ENCODE results near the gene PYROXD2.

Gene PYROXD2

GRCh38 chr10:98410135-98410743 is 4.7 kb downstream of the PYROXD2 start:
- no peak overlapping the region for H3K27ac ChIP-seq
- no peak for DNase-seq
- TF ChIP-seq CTCF (IDR thresholded peaks at IDR 0.05; ENCODE audit: low read depth, low read length): no peak
- H3K4me3 ChIP-seq (ENCODE audit: low read depth, low read length): no peak overlapping the region
- no peaks in the 10 kb centered on the region for H3K36me3 ChIP-seq
- H3K9me3 ChIP-seq (ENCODE audit: severe bottlenecking): no peaks in the 10 kb centered on the region
- no peaks in the 10 kb centered on the region for H3K27me3 ChIP-seq (ENCODE audit: insufficient read depth, low read depth, severe bottlenecking)

GRCh38 chr10:98408799-98409198 is 6.2 kb downstream of the PYROXD2 start:
- DNase-seq: no peak
- Histone ChIP-seq H3K36me3 (no peaks in the 10 kb centered on the region), H3K4me3 (ENCODE audit: low read depth, low read length) (no peak overlapping the region), H3K27ac (no peak overlapping the region), H3K27me3 (ENCODE audit: insufficient read depth, low read depth, severe bottlenecking) (no peaks in the 10 kb centered on the region), H3K9me3 (ENCODE audit: severe bottlenecking) (no peaks in the 10 kb centered on the region)
- TF ChIP-seq CTCF (IDR thresholded peaks at IDR 0.05; ENCODE audit: low read depth, low read length): no peak

- Histone ChIP-seq H3K27me3 (ENCODE audit: insufficient read depth, low read depth, severe bottlenecking) (no peaks in the 10 kb centered on the region), H3K36me3 (no peaks in the 10 kb centered on the region)
- TF ChIP-seq CTCF (IDR thresholded peaks at IDR 0.05; ENCODE audit: low read depth, low read length): no peak
Measured at GRCh38 chr10:98407744-98408241, 7.2 kb downstream of the PYROXD2 start.

GRCh38 chr10:98407017-98407743 is 7.8 kb downstream of the PYROXD2 start:
- no peak for TF ChIP-seq CTCF (IDR thresholded peaks at IDR 0.05; ENCODE audit: low read depth, low read length)
- DNase-seq: no peak
- no peaks in the 10 kb centered on the region for H3K27me3 ChIP-seq (ENCODE audit: insufficient read depth, low read depth, severe bottlenecking)
- no peaks in the 10 kb centered on the region for H3K9me3 ChIP-seq (ENCODE audit: severe bottlenecking)
- H3K27ac ChIP-seq: no peak overlapping the region
- H3K4me3 ChIP-seq (ENCODE audit: low read depth, low read length): no peak overlapping the region
- H3K36me3 ChIP-seq: no peaks in the 10 kb centered on the region

More at GRCh38 chr10:98407744-98408241, 7.2 kb downstream of the PYROXD2 start:
- DNase-seq: no peak
- H3K27ac ChIP-seq: no peak overlapping the region
- no peak overlapping the region for H3K4me3 ChIP-seq (ENCODE audit: low read depth, low read length)
- no peaks in the 10 kb centered on the region for H3K9me3 ChIP-seq (ENCODE audit: severe bottlenecking)

- no peak for DNase-seq
- no peak for TF ChIP-seq CTCF (IDR thresholded peaks at IDR 0.05; ENCODE audit: low read depth, low read length)
- H3K27me3 ChIP-seq (ENCODE audit: insufficient read depth, low read depth, severe bottlenecking): no peaks in the 10 kb centered on the region
- no peaks in the 10 kb centered on the region for H3K9me3 ChIP-seq (ENCODE audit: severe bottlenecking)
- H3K27ac ChIP-seq: no peak overlapping the region
- no peaks in the 10 kb centered on the region for H3K36me3 ChIP-seq
- no peak overlapping the region for H3K4me3 ChIP-seq (ENCODE audit: low read depth, low read length)
Measured at GRCh38 chr10:98405422-98405821, 9.6 kb downstream of the PYROXD2 start.

All from WERI-Rb-1 (cell line).